Activated T-helper 1 cell treated with anti-CD3 and anti-CD28 coated beads, Interleukin-2, amount 50 U/mL, for 16 hours (primary cell): ENCODE results near the gene ADGRD1.
"Not testable (repeated sequence)": the region's sequence is repeated elsewhere in the genome, so short reads cannot be mapped to it uniquely, and the experiment has no call there.

Experiments used
- DNase-seq, 2 donors: peaks; one replicate each; pipeline ENCODE4 v3.0.0-alpha.2; 2020; ENCODE audit warnings: low read depth in 1 of 2, low spot score in 1 of 2

ADGRD1 gene

GRCh38 chr12:131053567-131053966 is 99.9 kb downstream of the ADGRD1 start:
- DNase-seq: no peak

GRCh38 chr12:131054345-131055092 is 100.8 kb downstream of the ADGRD1 start:
- no peak for DNase-seq

- no peak for DNase-seq
Observed at GRCh38 chr12:131055093-131055465, 101.4 kb downstream of the ADGRD1 start.

- DNase-seq: no peak
Observed at GRCh38 chr12:131055596-131056233, 102.0 kb downstream of the ADGRD1 start.

- DNase-seq: no peak
Observed at GRCh38 chr12:131056626-131057025, 102.9 kb downstream of the ADGRD1 start.

GRCh38 chr12:131057211-131057721 is 103.6 kb downstream of the ADGRD1 start:
- no peak for DNase-seq

- no peak for DNase-seq
Observed at GRCh38 chr12:131057722-131058515, 104.2 kb downstream of the ADGRD1 start.

- no peak for DNase-seq
Observed at GRCh38 chr12:131058700-131059099, 105.0 kb downstream of the ADGRD1 start.

GRCh38 chr12:131060011-131060703 is 106.5 kb downstream of the ADGRD1 start:
- no peak for DNase-seq

GRCh38 chr12:131061041-131061806 is 107.5 kb downstream of the ADGRD1 start:
- DNase-seq: no peak

GRCh38 chr12:131063413-131063812 is 109.7 kb downstream of the ADGRD1 start:
- DNase-seq: no peak

- DNase-seq: no peak
Observed at GRCh38 chr12:131063960-131064359, 110.3 kb downstream of the ADGRD1 start.

- no peak for DNase-seq
Observed at GRCh38 chr12:131065279-131065678, 111.6 kb downstream of the ADGRD1 start.

- DNase-seq: no peak
Observed at GRCh38 chr12:131065801-131066200, 112.1 kb downstream of the ADGRD1 start.

- DNase-seq: no peak
Observed at GRCh38 chr12:131066207-131066885, 112.6 kb downstream of the ADGRD1 start.

- no peak for DNase-seq
Observed at GRCh38 chr12:131066886-131067490, 113.3 kb downstream of the ADGRD1 start.

- no peak for DNase-seq
Observed at GRCh38 chr12:131067981-131068851, 114.5 kb downstream of the ADGRD1 start.

- DNase-seq: not testable (repeated sequence)
Observed at GRCh38 chr12:131068926-131069720, 115.4 kb downstream of the ADGRD1 start.
